ENCODE data around the gene RRBP1.
"Not testable (repeated sequence)": the region's sequence is repeated elsewhere in the genome, so short reads cannot be mapped to it uniquely, and the experiment has no call there.

RRBP1 gene

DNA sequence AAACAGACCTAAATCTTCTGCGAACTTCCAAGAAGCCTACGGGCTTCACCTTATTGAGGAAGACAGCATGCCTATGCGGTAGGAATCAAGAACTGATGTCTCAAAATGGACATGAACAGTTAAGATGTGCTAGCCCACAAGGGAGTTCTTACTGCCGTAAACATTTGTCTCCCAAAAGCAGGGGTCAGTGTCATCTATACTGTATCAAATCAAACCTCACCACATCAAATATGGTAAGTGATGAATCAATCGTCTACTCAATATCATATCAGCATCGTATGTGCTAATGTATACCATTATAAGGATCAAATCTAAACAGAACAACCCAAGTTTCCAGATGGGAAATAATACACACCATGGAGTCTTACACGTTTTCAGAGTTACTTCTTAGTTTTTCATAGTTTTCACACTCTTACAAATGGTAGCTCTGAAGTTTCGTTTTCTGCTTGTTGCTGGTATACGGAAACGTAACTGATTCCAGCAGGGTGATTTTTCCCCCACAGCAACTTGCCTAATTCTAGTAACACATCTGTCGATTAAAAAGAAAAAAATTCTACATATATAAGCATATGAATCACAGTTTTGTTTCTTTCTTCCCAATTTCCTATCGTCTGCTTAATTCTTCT is 12.6 kb downstream of the RRBP1 start:
- peaks cover 6% of the 10 kb centered on the region; the same call in 1 of the 2 replicates for H3K36me3 ChIP-seq (replicated peaks)
- no peaks in the 10 kb centered on the region for H3K9me3 ChIP-seq
- in situ Hi-C loops (cut with MboI; ENCODE audit: low sequenced_read_pairs), result no loop called here
- H3K4me3 ChIP-seq, result no peak overlapping the region
- no peak for DNase-seq (ENCODE audit: low spot score in 2 of 2)
- no peaks in the 10 kb centered on the region; the same call in 1 of the 2 replicates for H3K27me3 ChIP-seq (ENCODE audit: low read depth)
- peaks cover 7% of the 10 kb centered on the region for H3K4me1 ChIP-seq

- no peak for DNase-seq (ENCODE audit: low spot score in 2 of 2)
- Histone ChIP-seq H3K4me1 (peaks cover 7% of the 10 kb centered on the region), H3K36me3 (replicated peaks) (peaks cover 6% of the 10 kb centered on the region; the same call in 1 of the 2 replicates), H3K27me3 (ENCODE audit: low read depth) (no peaks in the 10 kb centered on the region; the same call in 1 of the 2 replicates), H3K4me3 (no peak overlapping the region), H3K9me3 (no peaks in the 10 kb centered on the region)
- in situ Hi-C loops (cut with MboI; ENCODE audit: low sequenced_read_pairs), result no loop called here
Measured at GRCh38 chr20:17668432-17668831, 13.6 kb downstream of the RRBP1 start.

DNA sequence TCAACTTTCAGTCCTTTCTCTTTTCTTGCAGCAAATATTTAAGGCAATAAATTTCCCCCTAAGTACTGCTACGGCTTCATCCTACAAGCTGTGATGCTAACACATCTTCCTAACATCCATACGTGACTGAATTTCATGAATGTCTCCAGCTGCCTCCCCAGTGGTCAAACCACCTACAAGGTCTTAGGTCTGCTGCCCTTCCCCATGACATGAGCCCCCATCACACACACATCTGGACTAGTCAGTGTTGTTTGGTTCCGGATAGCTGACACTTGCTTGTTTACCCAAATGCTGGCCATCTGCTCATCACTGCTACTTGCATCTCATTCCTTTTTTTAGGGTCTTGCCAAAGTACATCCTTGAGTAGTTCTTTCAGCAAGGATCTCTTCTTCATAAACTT is 14.6 kb downstream of the RRBP1 start:
- no peak for DNase-seq (ENCODE audit: low spot score in 2 of 2)
- H3K4me1 ChIP-seq, result peaks cover 7% of the 10 kb centered on the region
- H3K27me3 ChIP-seq (ENCODE audit: low read depth), result no peaks in the 10 kb centered on the region; the same call in 1 of the 2 replicates
- H3K4me3 ChIP-seq, result no peak overlapping the region
- peaks cover 3% of the 10 kb centered on the region; the same call in 1 of the 2 replicates for H3K36me3 ChIP-seq (replicated peaks)
- in situ Hi-C loops (cut with MboI; ENCODE audit: low sequenced_read_pairs), result no loop called here
- no peaks in the 10 kb centered on the region for H3K9me3 ChIP-seq

DNA sequence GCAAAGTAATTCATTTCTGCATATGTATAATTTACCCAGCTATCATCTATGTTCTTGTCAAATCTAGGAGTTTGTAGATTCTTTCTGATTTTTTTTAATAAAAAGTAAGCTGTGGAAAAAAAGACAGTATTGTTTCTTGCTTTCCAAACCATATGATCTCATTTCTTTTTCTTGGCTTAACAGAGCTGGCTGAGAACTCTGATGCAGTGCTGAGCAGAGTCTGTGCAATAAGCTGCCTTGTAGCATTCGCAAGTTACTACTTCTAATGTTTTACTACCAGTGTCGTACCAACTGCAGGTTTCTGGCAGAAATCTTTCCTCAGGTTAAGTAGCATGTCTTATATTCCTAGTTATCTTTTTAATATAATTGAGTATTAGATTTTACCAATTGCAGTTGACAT is 15.6 kb downstream of the RRBP1 start:
- Histone ChIP-seq H3K4me3 (no peak overlapping the region), H3K4me1 (peaks cover 7% of the 10 kb centered on the region), H3K27me3 (ENCODE audit: low read depth) (no peaks in the 10 kb centered on the region; the same call in 1 of the 2 replicates), H3K36me3 (replicated peaks) (0 out of 2 replicates have a peak, but pooled peaks cover 1% of the 10 kb centered on the region), H3K9me3 (no peaks in the 10 kb centered on the region)
- in situ Hi-C loops (cut with MboI; ENCODE audit: low sequenced_read_pairs), result no loop called here
- DNase-seq (ENCODE audit: low spot score in 2 of 2), result no peak

DNA sequence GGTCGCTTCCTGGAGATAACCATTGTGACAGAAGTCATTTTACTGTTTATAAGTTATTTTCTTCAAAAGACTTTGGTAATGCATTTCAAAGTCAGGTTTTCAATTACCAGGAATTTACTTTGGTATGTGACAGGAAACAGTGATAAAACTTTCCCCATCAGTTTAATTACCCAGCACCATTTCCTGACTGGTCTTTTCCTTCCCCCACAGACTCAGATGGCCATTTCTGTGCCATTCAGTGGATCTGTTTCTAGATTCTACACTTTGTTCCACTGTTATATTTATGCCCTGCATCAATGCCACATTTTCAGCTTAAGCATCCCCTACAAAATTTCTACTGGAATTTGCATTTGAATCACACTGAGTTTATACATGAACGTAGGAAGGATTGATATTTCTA is 16.3 kb downstream of the RRBP1 start:
- Histone ChIP-seq H3K9me3 (no peaks in the 10 kb centered on the region), H3K27me3 (ENCODE audit: low read depth) (no peaks in the 10 kb centered on the region; the same call in 1 of the 2 replicates), H3K36me3 (replicated peaks) (no peaks in the 10 kb centered on the region; the same call in 1 of the 2 replicates), H3K4me3 (no peak overlapping the region), H3K4me1 (peaks cover 7% of the 10 kb centered on the region)
- DNase-seq (ENCODE audit: low spot score in 2 of 2), result no peak
- in situ Hi-C loops (cut with MboI; ENCODE audit: low sequenced_read_pairs), result no loop called here

DNA sequence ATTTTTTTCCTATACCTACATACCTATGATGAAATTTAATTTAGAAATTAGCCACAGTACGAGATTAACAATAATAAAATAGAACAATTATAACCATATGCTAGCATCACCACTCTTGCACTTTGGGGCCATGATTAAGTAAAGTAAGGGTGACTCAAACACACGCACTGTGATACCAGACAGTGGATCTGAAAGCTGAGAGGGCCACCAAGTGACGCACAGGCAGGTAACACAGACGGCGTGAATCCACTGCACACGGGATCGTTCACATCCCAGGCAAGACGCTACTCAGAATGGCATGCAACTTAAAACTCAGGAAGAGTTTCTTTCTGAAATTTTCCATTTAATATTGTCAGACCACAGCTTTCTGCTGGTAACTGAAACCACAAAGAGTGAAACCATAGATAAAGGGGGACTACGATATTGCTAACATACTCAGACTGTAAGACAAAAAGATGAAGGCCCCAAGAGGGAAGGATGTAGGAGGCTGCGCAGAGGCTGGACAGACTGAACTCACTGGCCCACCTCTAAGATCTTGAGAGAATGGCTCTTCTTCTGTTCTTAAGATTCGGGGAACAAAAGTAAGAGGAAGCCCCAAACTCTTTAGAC is 17.9 kb downstream of the RRBP1 start:
- no peak for DNase-seq (ENCODE audit: low spot score in 2 of 2)
- Histone ChIP-seq H3K4me3 (no peak overlapping the region), H3K27me3 (ENCODE audit: low read depth) (no peaks in the 10 kb centered on the region; the same call in 1 of the 2 replicates), H3K9me3 (no peaks in the 10 kb centered on the region), H3K36me3 (replicated peaks) (peaks cover 10% of the 10 kb centered on the region; the same call in 1 of the 2 replicates), H3K4me1 (peaks cover 2% of the 10 kb centered on the region; the same call in 1 of the 2 replicates)
- in situ Hi-C loops (cut with MboI; ENCODE audit: low sequenced_read_pairs), result no loop called here

DNA sequence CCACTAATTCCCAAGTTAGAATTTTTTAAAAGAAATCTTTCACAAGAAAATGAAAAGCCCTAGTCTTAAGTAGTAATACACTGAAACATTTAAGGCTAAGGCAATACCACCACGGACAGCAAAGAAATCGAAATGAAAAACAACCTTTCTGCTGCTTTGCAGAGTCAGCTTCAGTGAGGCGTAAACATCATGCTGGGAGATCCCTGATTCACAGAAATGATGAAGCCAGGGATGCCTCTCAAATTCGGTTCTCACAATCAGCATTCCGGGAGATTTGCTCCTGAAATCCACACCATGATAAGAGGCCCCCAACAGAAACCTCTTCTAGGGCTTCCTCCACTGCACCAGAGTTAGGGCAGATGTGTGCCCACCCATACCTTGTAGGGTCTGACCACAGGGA is 18.6 kb downstream of the RRBP1 start:
- no peaks in the 10 kb centered on the region; the same call in 1 of the 2 replicates for H3K27me3 ChIP-seq (ENCODE audit: low read depth)
- H3K9me3 ChIP-seq, result peaks cover under 1% of the 10 kb centered on the region; the same call in 1 of the 2 replicates
- in situ Hi-C loops (cut with MboI; ENCODE audit: low sequenced_read_pairs), result no loop called here
- no peak for DNase-seq (ENCODE audit: low spot score in 2 of 2)
- H3K4me3 ChIP-seq, result no peak overlapping the region
- H3K4me1 ChIP-seq, result peaks cover 2% of the 10 kb centered on the region; the same call in 1 of the 2 replicates
- peaks cover 13% of the 10 kb centered on the region for H3K36me3 ChIP-seq (replicated peaks)

DNA sequence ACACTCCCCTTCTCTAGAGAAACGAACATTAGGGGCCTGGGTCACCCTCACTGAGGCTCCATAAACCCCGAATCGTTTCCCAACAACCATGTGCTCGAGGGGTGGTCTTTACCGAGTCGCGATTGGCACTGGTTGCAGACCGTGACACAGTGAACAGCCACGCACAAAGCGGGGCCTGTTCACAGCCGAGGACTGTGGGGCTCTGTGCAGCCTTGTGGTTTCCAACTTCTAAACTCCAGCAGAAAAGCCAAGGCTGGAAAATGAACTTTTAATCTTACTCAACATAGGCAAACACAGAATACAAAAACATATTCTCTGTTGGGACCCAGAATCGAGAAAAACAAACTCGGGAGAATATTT is 19.0 kb downstream of the RRBP1 start:
- Histone ChIP-seq H3K4me1 (peaks cover 2% of the 10 kb centered on the region; the same call in 1 of the 2 replicates), H3K27me3 (ENCODE audit: low read depth) (no peaks in the 10 kb centered on the region; the same call in 1 of the 2 replicates), H3K9me3 (peaks cover 5% of the 10 kb centered on the region; the same call in 1 of the 2 replicates), H3K36me3 (replicated peaks) (peaks cover 17% of the 10 kb centered on the region), H3K4me3 (no peak overlapping the region)
- no peak for DNase-seq (ENCODE audit: low spot score in 2 of 2)
- in situ Hi-C loops (cut with MboI; ENCODE audit: low sequenced_read_pairs), result no loop called here

DNA sequence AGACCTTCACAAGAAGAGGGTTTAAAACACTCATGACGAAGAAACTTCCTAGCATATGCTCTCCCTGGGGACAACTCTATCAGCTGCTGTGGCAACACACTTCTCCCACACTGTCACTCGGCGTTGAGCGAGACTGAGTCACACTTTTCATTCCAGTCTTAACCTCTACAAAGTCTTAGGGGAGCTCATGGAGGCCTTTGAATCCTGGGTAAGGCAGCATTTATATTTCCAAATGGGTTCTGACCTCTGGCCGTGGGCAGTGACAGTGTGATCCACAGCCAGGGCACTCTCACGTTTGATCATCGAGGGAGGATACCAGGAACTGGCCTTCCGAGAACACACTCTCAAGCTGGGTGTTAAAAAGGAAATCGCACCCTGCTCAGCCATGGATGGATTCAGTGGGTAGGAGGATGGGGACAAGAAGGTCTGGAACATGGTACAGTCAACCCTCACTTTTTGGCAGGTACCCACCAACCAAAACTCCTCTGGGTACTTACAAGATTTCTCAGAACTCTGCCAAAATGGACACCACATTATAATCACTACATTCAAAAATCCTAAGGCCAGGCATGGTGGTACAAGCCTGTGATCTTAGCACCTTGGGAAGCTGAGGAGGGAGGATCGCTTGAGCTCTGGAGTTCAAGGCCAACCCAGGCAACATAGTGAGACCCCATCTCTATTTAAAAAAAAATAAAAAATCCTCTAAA is 19.6 kb downstream of the RRBP1 start:
- Histone ChIP-seq H3K4me1 (peaks cover 2% of the 10 kb centered on the region; the same call in 1 of the 2 replicates), H3K27me3 (ENCODE audit: low read depth) (no peaks in the 10 kb centered on the region; the same call in 1 of the 2 replicates), H3K4me3 (no peak overlapping the region), H3K9me3 (peaks cover 5% of the 10 kb centered on the region; the same call in 1 of the 2 replicates), H3K36me3 (replicated peaks) (peaks cover 20% of the 10 kb centered on the region)
- no peak for DNase-seq (ENCODE audit: low spot score in 2 of 2)
- in situ Hi-C loops (cut with MboI; ENCODE audit: low sequenced_read_pairs), result no loop called here

- Histone ChIP-seq H3K36me3 (replicated peaks) (peaks cover 24% of the 10 kb centered on the region), H3K4me1 (peaks cover 5% of the 10 kb centered on the region), H3K4me3 (no peak overlapping the region), H3K9me3 (peaks cover 5% of the 10 kb centered on the region; the same call in 1 of the 2 replicates), H3K27me3 (ENCODE audit: low read depth) (no peaks in the 10 kb centered on the region; the same call in 1 of the 2 replicates)
- in situ Hi-C loops (cut with MboI; ENCODE audit: low sequenced_read_pairs), result no loop called here
- DNase-seq (ENCODE audit: low spot score in 2 of 2), result no peak
Measured at GRCh38 chr20:17661121-17661744, 20.8 kb downstream of the RRBP1 start.

GRCh38 chr20:17660667-17661066 is 21.4 kb downstream of the RRBP1 start:
- Histone ChIP-seq H3K4me3 (no peak overlapping the region), H3K4me1 (peaks cover 9% of the 10 kb centered on the region), H3K9me3 (peaks cover 5% of the 10 kb centered on the region; the same call in 1 of the 2 replicates), H3K27me3 (ENCODE audit: low read depth) (no peaks in the 10 kb centered on the region; the same call in 1 of the 2 replicates), H3K36me3 (replicated peaks) (peaks cover 26% of the 10 kb centered on the region)
- DNase-seq (ENCODE audit: low spot score in 2 of 2), result no peak
- in situ Hi-C loops (cut with MboI; ENCODE audit: low sequenced_read_pairs), result no loop called here

- Histone ChIP-seq H3K27me3 (ENCODE audit: low read depth) (no peaks in the 10 kb centered on the region; the same call in 1 of the 2 replicates), H3K4me1 (peaks cover 10% of the 10 kb centered on the region)
- in situ Hi-C loops (cut with MboI; ENCODE audit: low sequenced_read_pairs), result no loop called here
Measured at GRCh38 chr20:17659801-17660200, 22.2 kb downstream of the RRBP1 start.

DNA sequence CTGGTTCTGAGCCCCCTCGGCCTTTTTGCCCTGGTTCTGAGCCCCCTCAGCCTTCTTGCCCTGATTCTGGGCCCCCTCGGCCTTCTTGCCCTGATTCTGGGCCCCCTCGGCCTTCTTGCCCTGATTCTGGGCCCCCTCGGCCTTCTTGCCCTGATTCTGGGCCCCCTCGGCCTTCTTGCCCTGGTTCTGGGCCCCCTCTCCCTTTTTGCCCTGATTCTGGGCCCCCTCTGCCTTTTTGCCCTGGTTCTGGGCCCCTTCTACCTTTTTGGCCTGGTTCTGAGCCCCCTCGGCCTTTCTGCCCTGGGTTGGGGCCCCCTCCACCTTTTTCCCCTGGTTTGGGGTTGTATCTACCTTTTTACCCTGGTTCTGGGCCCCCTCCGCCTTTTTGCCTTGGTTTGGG is 22.7 kb downstream of the RRBP1 start:
- Histone ChIP-seq H3K36me3 (replicated peaks) (peaks cover 29% of the 10 kb centered on the region), H3K4me1 (peaks cover 10% of the 10 kb centered on the region)
- DNase-seq (ENCODE audit: low spot score in 2 of 2); in situ Hi-C loops (cut with MboI; ENCODE audit: low sequenced_read_pairs); H3K4me3 ChIP-seq; H3K9me3 ChIP-seq; H3K27me3 ChIP-seq (ENCODE audit: low read depth): not testable (repeated sequence)

More at GRCh38 chr20:17659801-17660200, 22.2 kb downstream of the RRBP1 start:
- no peak overlapping the region for H3K4me3 ChIP-seq
- no peak for DNase-seq (ENCODE audit: low spot score in 2 of 2)
- H3K9me3 ChIP-seq, result peaks cover 5% of the 10 kb centered on the region; the same call in 1 of the 2 replicates
- peaks cover 26% of the 10 kb centered on the region for H3K36me3 ChIP-seq (replicated peaks)
